Endodermal cell (in vitro differentiated cells): Measurements from ENCODE around the gene GSTP1. TPM values are rescaled to one million over a fixed set of nuclear protein-coding genes. Genes with fewer than 3 reads are reported as not detected.
"Not testable (repeated sequence)": the region's sequence is repeated elsewhere in the genome, so short reads cannot be mapped to it uniquely, and the experiment has no call there.

ENCODE experiments used
- DNase-seq: peaks from one replicate; pipeline ENCODE4 v3.0.0-alpha.2; 2017
- H3K27ac ChIP-seq: 2 replicates; pipeline ENCODE4 v1.5.1; 2013; ENCODE audit warnings: mild to moderate bottlenecking, low read depth, low read length, moderate library complexity
- H3K27me3 ChIP-seq: 2 replicates; pipeline ENCODE4 v1.6.1; 2013; ENCODE audit warnings: mild to moderate bottlenecking, low read length, moderate library complexity; ENCODE audit not compliant: insufficient read depth, control insufficient read depth, poor library complexity, severe bottlenecking
- H3K36me3 ChIP-seq: 2 replicates; pipeline ENCODE4 v1.7.0; 2013; ENCODE audit warnings: mild to moderate bottlenecking, low read length, moderate library complexity; ENCODE audit not compliant: control insufficient read depth, insufficient read depth
- H3K4me1 ChIP-seq: one replicate; pipeline ENCODE4 v1.7.0; 2013; ENCODE audit warnings: low read length; ENCODE audit not compliant: control insufficient read depth, insufficient read depth
- H3K4me3 ChIP-seq: 2 replicates; pipeline ENCODE4 v1.5.1; 2013; ENCODE audit warnings: mild to moderate bottlenecking, low read length, moderate library complexity
- H3K9ac ChIP-seq: 2 replicates; pipeline ENCODE4 v1.6.1; 2013; ENCODE audit warnings: mild to moderate bottlenecking, low read length, moderate library complexity; ENCODE audit not compliant: poor library complexity, severe bottlenecking; ENCODE audit errors: extremely low read depth
- H3K9me3 ChIP-seq: 2 replicates; pipeline ENCODE4 v1.6.1; 2013; ENCODE audit warnings: mild to moderate bottlenecking, low read length, moderate library complexity; ENCODE audit not compliant: control insufficient read depth
- H3K27ac Mint-ChIP-seq: 2 replicates; pipeline ENCODE4 v1.8.0; 2020; ENCODE audit warnings: mixed read lengths
- H3K27me3 Mint-ChIP-seq: 2 replicates; pipeline ENCODE4 v1.8.0; 2021; ENCODE audit warnings: mild to moderate bottlenecking, mixed read lengths; ENCODE audit not compliant: insufficient read depth
- H3K36me3 Mint-ChIP-seq: 2 replicates; pipeline ENCODE4 v1.8.0; 2020; ENCODE audit warnings: low read depth, mixed read lengths
- H3K4me1 Mint-ChIP-seq: 2 replicates; pipeline ENCODE4 v1.8.0; 2020; ENCODE audit warnings: mixed read lengths
- H3K4me3 Mint-ChIP-seq: 2 replicates; pipeline ENCODE4 v1.8.0; 2020; ENCODE audit warnings: mild to moderate bottlenecking, moderate library complexity, mixed read lengths
- H3K9me3 Mint-ChIP-seq: 2 replicates; pipeline ENCODE4 v1.8.0; 2020; ENCODE audit warnings: mild to moderate bottlenecking, mixed read lengths
- CTCF ChIP-seq: fragments of 200-600 bp; sonication (generic); conservative IDR thresholded peaks from 2 replicates; pipeline ENCODE4 v1.5.0; 2021; ENCODE audit warnings: antibody characterized with exemption, mild to moderate bottlenecking
- WGBS, 2 experiments: methylation state at CpG; one replicate each; pipeline versions ENCODE4 v1.1.5 to v1.1.7; 2013; ENCODE audit warnings: missing lambda C conversion rate in 2 of 2, mixed read lengths in 1 of 2; ENCODE audit not compliant: insufficient coverage in 1 of 2, insufficient read length in 1 of 2; 5-methylcytosine and 5-hydroxymethylcytosine counted together
- total RNA-seq, 2 donors: library from RNA; stranded (reverse); fragmentation: NEBNext Ultra II Directional in 1 of 2; extraction: Animal tissue kit (Norgen Biotek cat#: 25700) in 1 of 2; gene quantifications; 2 replicates in 1 of 2; 3 replicates in 1 of 2; pipeline ENCODE4 v1.2.1, GENCODE V29; 2021

The GSTP1 gene
- total RNA-seq, 2 donors from 2014 or later: 1,359 to 1,473 TPM

- Histone ChIP-seq H3K4me3 (no peak overlapping the region), H3K27me3 (no peaks in the 10 kb centered on the region), H3K4me1 (no peaks in the 10 kb centered on the region), H3K9ac (no peak overlapping the region), H3K36me3 (no peaks in the 10 kb centered on the region), H3K9me3 (no peaks in the 10 kb centered on the region), H3K27ac (no peak overlapping the region)
- no peak for TF ChIP-seq CTCF
- no peak for DNase-seq
- peaks cover 4% of the 10 kb centered on the region for H3K4me1 Mint-ChIP-seq
- no peak overlapping the region for H3K4me3 Mint-ChIP-seq
- 86 to 96% methylated on average over 2 of the region's 2 CpGs for WGBS, 2 experiments
- H3K9me3 Mint-ChIP-seq: peaks cover 6% of the 10 kb centered on the region
- H3K27ac Mint-ChIP-seq: no peak overlapping the region
- H3K27me3 Mint-ChIP-seq: peaks cover 9% of the 10 kb centered on the region
- no peaks in the 10 kb centered on the region for H3K36me3 Mint-ChIP-seq
Measured at GRCh38 chr11:67543585-67543984, 40.0 kb upstream of the GSTP1 start.

DNA sequence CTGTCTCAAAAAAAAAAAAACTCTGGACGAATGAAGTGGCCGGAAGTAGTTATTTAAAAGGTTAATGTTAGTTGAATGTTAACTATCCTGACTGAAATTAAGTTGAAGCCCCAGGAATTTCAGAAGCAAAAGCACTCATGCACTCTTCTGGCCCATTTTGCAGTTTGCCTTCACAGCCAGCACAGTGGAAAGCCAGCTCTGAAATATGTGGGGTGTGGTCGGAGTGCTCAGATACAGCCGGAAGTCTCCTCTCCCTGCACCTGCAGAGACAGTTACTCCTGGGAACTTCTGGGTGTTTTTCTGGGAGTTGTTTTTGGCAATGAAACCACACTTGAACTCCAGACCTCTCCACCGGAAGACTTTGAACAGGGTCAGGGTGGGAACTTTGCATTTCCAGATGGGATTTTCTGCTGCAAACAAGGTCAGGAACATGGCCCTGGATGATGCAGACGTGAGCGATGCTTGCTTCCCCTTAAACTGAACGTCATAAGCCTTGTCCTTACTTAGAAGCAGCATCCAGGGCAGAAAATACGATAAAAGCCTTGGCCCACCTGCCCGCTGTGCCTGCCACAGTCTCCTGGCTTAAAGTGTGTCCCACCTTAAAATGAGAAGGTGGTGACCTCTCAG, 38.9 kb upstream of the GSTP1 start:
- H3K9me3 Mint-ChIP-seq: peaks cover 5% of the 10 kb centered on the region
- Histone ChIP-seq H3K27ac (no peak overlapping the region), H3K4me1 (no peaks in the 10 kb centered on the region), H3K36me3 (no peaks in the 10 kb centered on the region), H3K4me3 (no peak overlapping the region), H3K27me3 (no peaks in the 10 kb centered on the region), H3K9ac (no peak overlapping the region), H3K9me3 (no peaks in the 10 kb centered on the region)
- H3K27ac Mint-ChIP-seq: no peak overlapping the region
- TF ChIP-seq CTCF: no peak
- H3K4me1 Mint-ChIP-seq: peaks cover 4% of the 10 kb centered on the region
- no peaks in the 10 kb centered on the region for H3K36me3 Mint-ChIP-seq
- peaks cover 9% of the 10 kb centered on the region for H3K27me3 Mint-ChIP-seq
- DNase-seq: no peak
- H3K4me3 Mint-ChIP-seq: no peak overlapping the region
- WGBS, 2 experiments: 87 to 90% methylated on average over 8 to 10 of the region's 10 CpGs

- Histone ChIP-seq H3K27me3 (no peaks in the 10 kb centered on the region), H3K36me3 (no peaks in the 10 kb centered on the region), H3K9ac (no peak overlapping the region), H3K4me1 (no peaks in the 10 kb centered on the region), H3K4me3 (no peak overlapping the region), H3K27ac (no peak overlapping the region), H3K9me3 (peaks cover 4% of the 10 kb centered on the region)
- 84 to 85% methylated on average over 5 to 8 of the region's 8 CpGs for WGBS, 2 experiments
- Mint-ChIP-seq H3K4me3 (no peak overlapping the region), H3K4me1 (peaks cover 4% of the 10 kb centered on the region), H3K27me3 (peaks cover 11% of the 10 kb centered on the region), H3K36me3 (no peaks in the 10 kb centered on the region), H3K9me3 (peaks cover 9% of the 10 kb centered on the region), H3K27ac (no peak overlapping the region)
- DNase-seq: peak; percentile 74
- peak; percentile 23 for TF ChIP-seq CTCF
Measured at GRCh38 chr11:67545280-67545679, 38.3 kb upstream of the GSTP1 start.

DNA sequence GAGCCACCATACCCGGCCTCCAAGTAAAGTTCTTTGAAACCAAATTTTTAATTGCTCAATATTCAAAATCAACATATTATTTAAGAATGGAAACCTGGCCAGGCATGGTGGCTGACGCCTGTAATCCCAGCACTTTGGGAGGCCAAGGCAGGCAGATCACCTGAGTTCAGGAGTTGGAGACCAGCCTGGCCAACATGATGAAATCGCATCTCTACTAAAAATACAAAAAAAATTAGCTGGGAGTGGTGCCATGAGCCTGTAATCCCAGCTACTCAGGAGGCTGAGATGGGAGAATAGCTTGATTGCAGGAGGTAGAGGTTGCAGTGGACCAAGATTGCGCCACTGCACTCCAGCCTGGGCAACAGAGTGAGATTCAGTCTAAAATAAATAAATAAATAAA, 35.5 kb upstream of the GSTP1 start:
- not testable (repeated sequence) for H3K36me3 ChIP-seq, H3K4me3 Mint-ChIP-seq, H3K27ac Mint-ChIP-seq, H3K4me1 Mint-ChIP-seq, H3K4me1 ChIP-seq, H3K9ac ChIP-seq, H3K4me3 ChIP-seq, DNase-seq, H3K27ac ChIP-seq, H3K27me3 ChIP-seq, H3K36me3 Mint-ChIP-seq
- WGBS, 2 experiments: 88 to 90% methylated on average over 1 to 3 of the region's 4 CpGs
- peaks cover 14% of the 10 kb centered on the region for H3K27me3 Mint-ChIP-seq
- H3K9me3 Mint-ChIP-seq: peaks cover 31% of the 10 kb centered on the region
- H3K9me3 ChIP-seq: peaks cover 26% of the 10 kb centered on the region
